ENCODE data around the gene TAOK2.

GRCh38 chr16:29988346-29989075 is 14.8 kb downstream of the TAOK2 start:
- no peak for TF ChIP-seq CTCF (IDR thresholded peaks at IDR 0.05)
- TF ChIP-seq POLR2A (IDR thresholded peaks at IDR 0.05): no peak

Data from right lobe of liver (tissue), 4 donors.